ENCODE measurements around the gene MRPL17. TPM values are rescaled to one million over a fixed set of nuclear protein-coding genes. Genes with fewer than 3 reads are reported as not detected.

Gene MRPL17
- total and polyA plus RNA-seq, 4 donors: 14.0 to 21.8 (median 19.0) TPM

GRCh38 chr11:6630632-6631291 lies 52.4 kb downstream of the MRPL17 start (continued):
- no peak for TF ChIP-seq CTCF (IDR thresholded peaks at IDR 0.05; ENCODE audit: low read depth, low read length, missing input control)

Other genes with a start within 250 kb of the MRPL17 start
- gene HPX, start 242.4 kb downstream of the MRPL17 start, total RNA-seq: 1,000 to 10,000 TPM; 2,251 to 9,224 TPM
- 1,000 to 10,000 TPM; 5,349 to 6,171 TPM for gene HPX, start 242.4 kb downstream of the MRPL17 start, polyA plus RNA-seq
- gene TRIM3, start 209.4 kb downstream of the MRPL17 start, total RNA-seq: 10 to 100 TPM in 1 of 2 donors, 1 to 10 TPM in 1; 8.1 to 12.7 TPM
- gene TRIM3, start 209.4 kb downstream of the MRPL17 start, polyA plus RNA-seq: 10 to 100 TPM in 1 of 2 donors, 1 to 10 TPM in 1; 5.2 to 10.1 TPM
- gene ARFIP2, start 202.0 kb downstream of the MRPL17 start, total RNA-seq: 10 to 100 TPM; 16.2 to 42.0 TPM
- gene ARFIP2, start 202.0 kb downstream of the MRPL17 start, polyA plus RNA-seq: 10 to 100 TPM; 21.3 to 26.3 TPM
- 10 to 100 TPM; 16.9 to 31.9 TPM for gene TIMM10B, start 201.8 kb downstream of the MRPL17 start, total RNA-seq
- gene TIMM10B, start 201.8 kb downstream of the MRPL17 start, polyA plus RNA-seq: 10 to 100 TPM; 16.1 to 16.4 TPM
- gene DNHD1, start 186.1 kb downstream of the MRPL17 start, total RNA-seq: 10 to 100 TPM in 1 of 2 donors, 1 to 10 TPM in 1; 3.8 to 23.6 TPM
- 1 to 10 TPM; 2.1 to 6.3 TPM for gene DNHD1, start 186.1 kb downstream of the MRPL17 start, polyA plus RNA-seq
- 10 to 100 TPM; 10.5 to 11.9 TPM for gene RRP8, start 79.7 kb downstream of the MRPL17 start, total RNA-seq
- 10 to 100 TPM; 10.3 to 12.6 TPM for gene RRP8, start 79.7 kb downstream of the MRPL17 start, polyA plus RNA-seq
- 10 to 100 TPM; 50.5 to 69.1 TPM for gene ILK, start 79.6 kb downstream of the MRPL17 start, total RNA-seq
- 10 to 100 TPM; 29.6 to 45.9 TPM for gene ILK, start 79.6 kb downstream of the MRPL17 start, polyA plus RNA-seq
- gene TAF10, start 71.1 kb downstream of the MRPL17 start, total RNA-seq: 10 to 100 TPM; 10.5 to 18.8 TPM
- gene TAF10, start 71.1 kb downstream of the MRPL17 start, polyA plus RNA-seq: 10 to 100 TPM; 44.2 to 58.1 TPM
- 100 to 1,000 TPM in 1 of 2 donors, 10 to 100 TPM in 1; 71.3 to 108 TPM for gene TPP1, start 63.9 kb downstream of the MRPL17 start, total RNA-seq
- gene TPP1, start 63.9 kb downstream of the MRPL17 start, polyA plus RNA-seq: 100 to 1,000 TPM in 1 of 2 donors, 10 to 100 TPM in 1; 52.8 to 102 TPM
- 1 to 10 TPM; 8.6 to 8.9 TPM for gene DCHS1, start 27.5 kb downstream of the MRPL17 start, total RNA-seq
- 1 to 10 TPM in 1 of 2 donors, under 1 TPM in 1; 0.68 to 3.0 TPM for gene DCHS1, start 27.5 kb downstream of the MRPL17 start, polyA plus RNA-seq
- gene OR2AG2, start 88.6 kb upstream of the MRPL17 start, total RNA-seq: under 1 TPM in 1 of 2 donors, not detected in 1; under 0.01 TPM
- not detected for gene OR2AG2, start 88.6 kb upstream of the MRPL17 start, polyA plus RNA-seq
- not detected for gene OR2AG1, start 99.7 kb upstream of the MRPL17 start, total RNA-seq
- gene OR2AG1, start 99.7 kb upstream of the MRPL17 start, polyA plus RNA-seq: not detected
- gene OR6A2, start 116.3 kb upstream of the MRPL17 start, total RNA-seq: under 1 TPM in 1 of 2 donors, not detected in 1; 0.08 TPM
- gene OR6A2, start 116.3 kb upstream of the MRPL17 start, polyA plus RNA-seq: not detected
- not detected for gene OR10A5, start 162.3 kb upstream of the MRPL17 start, total RNA-seq
- not detected for gene OR10A5, start 162.3 kb upstream of the MRPL17 start, polyA plus RNA-seq
- gene OR10A2, start 179.7 kb upstream of the MRPL17 start, total RNA-seq: not detected
- gene OR10A2, start 179.7 kb upstream of the MRPL17 start, polyA plus RNA-seq: not detected
- not detected for gene OR10A4, start 193.3 kb upstream of the MRPL17 start, total RNA-seq
- not detected for gene OR10A4, start 193.3 kb upstream of the MRPL17 start, polyA plus RNA-seq
- not detected for gene OR2D2, start 209.2 kb upstream of the MRPL17 start, total RNA-seq
- not detected for gene OR2D2, start 209.2 kb upstream of the MRPL17 start, polyA plus RNA-seq
- not detected for gene OR2D3, start 237.7 kb upstream of the MRPL17 start, total RNA-seq
- gene OR2D3, start 237.7 kb upstream of the MRPL17 start, polyA plus RNA-seq: not detected
- gene ZNF215, start 243.1 kb upstream of the MRPL17 start, total RNA-seq: under 1 TPM; 0.25 to 0.42 TPM
- under 1 TPM; 0.07 to 0.15 TPM for gene ZNF215, start 243.1 kb upstream of the MRPL17 start, polyA plus RNA-seq

All from liver (tissue), 5 donors.